GM19452 (cell line): ENCODE data around the gene NBEAL1.
"Not testable (repeated sequence)": the region's sequence is repeated elsewhere in the genome, so short reads cannot be mapped to it uniquely, and the experiment has no call there.

ENCODE experiments used
- ATAC-seq: cut with Tn5 transposase; IDR thresholded peaks from one replicate; pipeline ENCODE4 v1.9.1; 2021; ENCODE audit not compliant: unreplicated experiment

The NBEAL1 gene

GRCh38 chr2:203105996-203106395 lies 91.3 kb downstream of the NBEAL1 start:
- ATAC-seq: no peak

GRCh38 chr2:203110496-203110895 lies 95.8 kb downstream of the NBEAL1 start:
- ATAC-seq: not testable (repeated sequence)

GRCh38 chr2:203112342-203112741 lies 97.7 kb downstream of the NBEAL1 start:
- no peak for ATAC-seq

- not testable (repeated sequence) for ATAC-seq
Measured at GRCh38 chr2:203115201-203115700, 100.6 kb downstream of the NBEAL1 start.

- no peak for ATAC-seq
Measured at GRCh38 chr2:203122317-203122986, 107.8 kb downstream of the NBEAL1 start.

GRCh38 chr2:203126996-203127395 lies 112.3 kb downstream of the NBEAL1 start:
- ATAC-seq: no peak

- no peak for ATAC-seq
Measured at GRCh38 chr2:203135105-203135504, 120.4 kb downstream of the NBEAL1 start.

GRCh38 chr2:203143391-203143790 lies 128.7 kb downstream of the NBEAL1 start:
- no peak for ATAC-seq

GRCh38 chr2:203149194-203149593 lies 134.5 kb downstream of the NBEAL1 start:
- ATAC-seq: no peak

- ATAC-seq: no peak
Measured at GRCh38 chr2:203155406-203155805, 140.7 kb downstream of the NBEAL1 start.

GRCh38 chr2:203162722-203163121 lies 148.0 kb downstream of the NBEAL1 start:
- ATAC-seq: not testable (repeated sequence)

- no peak for ATAC-seq
Measured at GRCh38 chr2:203164311-203164935, 149.7 kb downstream of the NBEAL1 start.

GRCh38 chr2:203167751-203168150 lies 153.1 kb downstream of the NBEAL1 start:
- ATAC-seq: no peak

- no peak for ATAC-seq
Measured at GRCh38 chr2:203170502-203170901, 155.8 kb downstream of the NBEAL1 start.

- no peak for ATAC-seq
Measured at GRCh38 chr2:203175371-203175770, 160.7 kb downstream of the NBEAL1 start.

- ATAC-seq: no peak
Measured at GRCh38 chr2:203177361-203177760, 162.7 kb downstream of the NBEAL1 start.

GRCh38 chr2:203185864-203186263 lies 171.2 kb downstream of the NBEAL1 start:
- no peak for ATAC-seq

- not testable (repeated sequence) for ATAC-seq
Measured at GRCh38 chr2:203190547-203190946, 175.9 kb downstream of the NBEAL1 start.

GRCh38 chr2:203191026-203191425 lies 176.4 kb downstream of the NBEAL1 start:
- not testable (repeated sequence) for ATAC-seq

- no peak for ATAC-seq
Measured at GRCh38 chr2:203191961-203192360, 177.3 kb downstream of the NBEAL1 start.

GRCh38 chr2:203195331-203196036 lies 180.8 kb downstream of the NBEAL1 start:
- no peak for ATAC-seq

GRCh38 chr2:203200866-203201265 lies 186.2 kb downstream of the NBEAL1 start:
- ATAC-seq: no peak
